Omental fat pad (tissue), 4 donors: ENCODE results near the gene MET. TPM values are rescaled to one million over a fixed set of nuclear protein-coding genes. Genes with fewer than 3 reads are reported as not detected.

Source experiments
- ATAC-seq: fragments of 150-250 bp; one replicate; pipeline ENCODE4 v1.9.1; 2016; ENCODE audit warnings: mild to moderate bottlenecking, moderate library complexity; ENCODE audit not compliant: low FRiP score
- DNase-seq: peaks from one replicate; pipeline ENCODE4 v3.0.0-alpha.2; 2019; ENCODE audit warnings: low spot score
- CTCF ChIP-seq, 3 donors: fragments of 450-650 bp; IDR thresholded peaks; one replicate each; pipeline ENCODE4 v1.5.1; 2016 to 2017; ENCODE audit warnings: antibody characterized with exemption in 3 of 3, mild to moderate bottlenecking in 3 of 3, moderate library complexity in 2 of 3
- total RNA-seq, 4 donors: library from RNA; depleted of rRNA; stranded (reverse); fragments of >200 nt; gene quantifications; one replicate each; pipeline ENCODE4 v1.1.0, GENCODE V29; 2016

The MET gene
- total RNA-seq, 4 donors from 2014 or later: 24.9 to 92.4 (median 54.4) TPM

DNA sequence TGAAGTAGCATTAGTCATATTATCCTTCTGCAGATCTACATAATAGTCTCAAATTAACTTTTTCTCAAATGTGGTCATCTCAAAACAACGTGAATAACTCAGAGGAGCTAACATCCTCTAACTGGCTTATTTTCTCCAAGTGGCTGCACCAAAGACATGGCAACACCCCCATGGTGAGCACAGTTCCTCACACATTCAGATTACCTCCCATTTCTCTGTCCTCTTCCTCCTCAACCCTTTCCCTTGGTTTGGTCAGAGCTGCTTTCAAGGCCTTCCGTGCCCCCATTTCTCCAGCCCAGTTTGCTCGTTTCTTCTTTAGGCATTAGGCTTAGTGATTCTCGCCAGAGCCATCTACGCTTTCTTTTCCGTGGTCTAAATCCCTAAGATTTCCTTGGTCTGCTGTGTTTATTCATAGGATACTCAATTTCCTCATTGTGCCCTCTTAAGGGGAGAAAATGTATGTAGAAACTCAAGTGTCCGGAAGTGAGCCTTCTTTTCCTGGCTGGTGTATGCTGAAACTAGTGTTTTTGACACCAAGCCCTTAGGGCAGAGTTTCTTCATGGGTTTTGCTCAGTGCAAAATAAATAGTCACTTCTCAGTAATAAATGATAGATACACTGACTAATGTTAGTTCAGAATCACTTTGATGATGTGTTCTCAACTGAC, 2.6 kb downstream of the MET start:
- TF ChIP-seq CTCF (IDR thresholded peaks at IDR 0.05): no peak
- no peak for ATAC-seq
- DNase-seq: no peak

GRCh38 chr7:116675812-116676355, 3.9 kb downstream of the MET start:
- ATAC-seq (no peak), DNase-seq (no peak)
- TF ChIP-seq CTCF (IDR thresholded peaks at IDR 0.05): no peak

- ATAC-seq: no peak
- TF ChIP-seq CTCF (IDR thresholded peaks at IDR 0.05): no peak
- no peak for DNase-seq
Measured at GRCh38 chr7:116678780-116679179, 6.8 kb downstream of the MET start.

DNA sequence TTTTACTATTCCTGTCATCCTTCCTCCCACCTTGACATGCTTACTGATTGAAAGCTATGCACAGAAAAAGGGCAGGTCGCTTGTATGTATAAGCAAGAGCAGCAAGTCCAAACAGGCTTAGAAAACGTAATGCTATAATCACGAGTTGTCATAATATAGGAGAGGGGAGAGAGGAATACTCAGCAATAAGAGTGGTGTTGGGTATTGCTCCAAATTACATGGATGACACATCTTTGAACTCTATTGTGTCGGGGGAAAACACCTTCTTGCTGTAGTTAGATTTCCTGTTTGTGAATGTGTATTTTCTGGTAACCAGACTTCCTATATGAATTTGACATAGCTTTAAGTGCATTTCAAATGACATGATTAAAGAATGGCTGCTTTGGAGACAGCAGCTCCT, 7.5 kb downstream of the MET start:
- ATAC-seq (no peak), DNase-seq (no peak)
- no peak for TF ChIP-seq CTCF (IDR thresholded peaks at IDR 0.05)

DNA sequence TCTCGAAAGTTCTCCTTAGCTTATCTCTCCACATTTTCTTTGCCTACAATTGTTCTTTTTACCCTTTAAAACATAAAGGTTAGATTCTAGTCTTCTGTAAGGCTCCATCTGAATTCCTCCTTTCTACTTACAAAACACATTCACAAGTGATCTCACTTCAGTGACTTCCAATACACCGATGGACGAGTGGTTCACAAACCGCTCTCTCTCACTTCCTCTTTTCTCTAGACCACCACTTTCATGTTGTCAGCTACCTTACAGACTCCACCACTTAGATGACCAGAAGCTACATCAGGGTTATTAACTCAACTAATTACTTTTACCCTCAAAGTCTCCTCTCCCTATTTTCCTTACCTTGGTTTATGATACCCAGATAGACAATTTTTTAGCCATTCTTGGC, 11.8 kb downstream of the MET start:
- no peak for TF ChIP-seq CTCF (IDR thresholded peaks at IDR 0.05)
- ATAC-seq (no peak), DNase-seq (no peak)

GRCh38 chr7:116686033-116686432, 14.0 kb downstream of the MET start:
- no peak for DNase-seq
- no peak for TF ChIP-seq CTCF (IDR thresholded peaks at IDR 0.05)
- ATAC-seq: no peak

GRCh38 chr7:116686812-116687419, 14.9 kb downstream of the MET start:
- ATAC-seq (no peak), DNase-seq (no peak)
- TF ChIP-seq CTCF (IDR thresholded peaks at IDR 0.05): no peak
